ENCODE results near the gene CDC42BPA.

The CDC42BPA gene

DNA sequence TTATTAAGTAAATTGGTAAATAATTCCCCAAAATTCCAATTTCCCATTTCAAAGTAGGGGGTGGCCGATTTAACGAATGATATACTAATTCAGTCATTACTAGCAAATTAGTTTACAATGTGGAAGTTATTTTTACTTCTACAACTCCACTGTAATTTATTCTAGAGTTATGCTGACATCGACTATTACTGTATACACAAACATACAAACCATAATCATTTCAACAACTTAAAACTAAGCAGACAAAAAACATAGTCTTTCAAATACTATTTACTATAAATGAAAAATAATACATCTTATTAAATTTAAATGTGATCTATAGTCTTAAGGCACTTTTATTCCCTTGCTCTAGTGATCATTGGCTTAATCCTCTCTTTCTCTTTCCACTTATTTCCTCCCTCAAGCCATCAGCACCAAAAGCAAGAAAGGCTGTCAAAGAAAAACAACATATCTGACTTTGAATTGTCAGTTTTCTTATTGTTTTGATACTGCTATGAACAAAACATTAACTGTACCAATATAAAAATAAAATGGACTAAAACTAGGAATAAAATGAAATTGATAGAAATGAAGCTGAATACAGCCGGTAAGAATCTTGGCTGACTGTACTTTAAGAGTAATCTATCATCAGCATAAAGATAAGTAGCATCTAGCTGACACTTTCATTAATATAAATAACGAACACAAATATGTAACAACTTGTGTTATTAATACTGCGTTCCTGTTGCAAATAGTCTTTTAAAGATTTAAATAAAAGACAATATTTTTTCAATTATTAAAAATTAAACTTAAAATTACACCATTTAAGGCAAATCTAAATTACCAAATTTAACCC, 4.1 kb downstream of the CDC42BPA start:
- Mint-ChIP-seq H3K27me3 (ENCODE audit: low read depth) (no peaks in the 10 kb centered on the region), H3K4me3 (peak overlapping the region; percentile 89 to 97 (median 94)), H3K9me3 (no peaks in the 10 kb centered on the region), H3K36me3 (ENCODE audit: low read depth) (peaks cover 4% of the 10 kb centered on the region), H3K4me1 (peaks cover 36% of the 10 kb centered on the region), H3K27ac (no peak overlapping the region)
- TF ChIP-seq, protein P1, sequence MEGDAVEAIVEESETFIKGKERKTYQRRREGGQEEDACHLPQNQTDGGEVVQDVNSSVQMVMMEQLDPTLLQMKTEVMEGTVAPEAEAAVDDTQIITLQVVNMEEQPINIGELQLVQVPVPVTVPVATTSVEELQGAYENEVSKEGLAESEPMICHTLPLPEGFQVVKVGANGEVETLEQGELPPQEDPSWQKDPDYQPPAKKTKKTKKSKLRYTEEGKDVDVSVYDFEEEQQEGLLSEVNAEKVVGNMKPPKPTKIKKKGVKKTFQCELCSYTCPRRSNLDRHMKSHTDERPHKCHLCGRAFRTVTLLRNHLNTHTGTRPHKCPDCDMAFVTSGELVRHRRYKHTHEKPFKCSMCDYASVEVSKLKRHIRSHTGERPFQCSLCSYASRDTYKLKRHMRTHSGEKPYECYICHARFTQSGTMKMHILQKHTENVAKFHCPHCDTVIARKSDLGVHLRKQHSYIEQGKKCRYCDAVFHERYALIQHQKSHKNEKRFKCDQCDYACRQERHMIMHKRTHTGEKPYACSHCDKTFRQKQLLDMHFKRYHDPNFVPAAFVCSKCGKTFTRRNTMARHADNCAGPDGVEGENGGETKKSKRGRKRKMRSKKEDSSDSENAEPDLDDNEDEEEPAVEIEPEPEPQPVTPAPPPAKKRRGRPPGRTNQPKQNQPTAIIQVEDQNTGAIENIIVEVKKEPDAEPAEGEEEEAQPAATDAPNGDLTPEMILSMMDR (IDR thresholded peaks at IDR 0.05; ENCODE audit: unreplicated experiment in 3 of 3): no peak

DNA sequence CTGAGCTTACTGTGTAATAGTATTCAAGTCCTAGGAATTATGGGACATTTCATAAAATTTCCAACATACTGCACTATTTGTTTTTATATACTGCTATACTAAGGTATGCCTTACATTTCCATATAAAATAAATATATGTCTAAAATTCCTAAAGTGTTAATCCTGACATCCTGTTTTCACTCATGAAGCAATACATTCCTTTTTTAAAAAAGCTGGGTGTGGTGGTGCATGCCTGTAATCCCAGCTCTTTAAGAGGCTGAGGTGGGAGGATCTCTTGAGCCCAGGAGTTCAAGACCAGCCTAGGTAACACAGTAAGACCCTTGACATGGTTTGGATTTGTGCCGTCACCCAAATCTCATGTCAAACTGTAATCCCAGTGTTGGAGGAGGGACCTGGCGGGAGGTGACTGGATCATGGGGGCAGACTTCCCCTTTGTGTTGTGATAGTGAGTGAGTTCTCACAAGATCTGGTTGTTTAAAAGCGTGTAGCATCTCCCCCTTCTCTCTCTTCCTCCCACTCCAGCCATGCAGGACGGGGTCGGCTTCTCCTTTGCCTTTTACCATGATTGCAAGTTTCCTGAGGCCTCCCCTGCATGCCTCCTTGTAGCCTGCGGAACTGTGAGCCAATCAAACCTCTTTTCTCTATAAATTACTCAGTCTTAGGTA, 5.8 kb downstream of the CDC42BPA start:
- Mint-ChIP-seq H3K9me3 (no peaks in the 10 kb centered on the region), H3K4me3 (no peak overlapping the region), H3K36me3 (ENCODE audit: low read depth) (peaks cover 4% of the 10 kb centered on the region), H3K4me1 (peaks cover 40% of the 10 kb centered on the region), H3K27me3 (ENCODE audit: low read depth) (no peaks in the 10 kb centered on the region), H3K27ac (no peak overlapping the region)
- TF ChIP-seq, protein P1 (IDR thresholded peaks at IDR 0.05; ENCODE audit: unreplicated experiment in 3 of 3): no peak

GRCh38 chr1:227311389-227312001, 6.8 kb downstream of the CDC42BPA start:
- TF ChIP-seq, protein P1 (IDR thresholded peaks at IDR 0.05; ENCODE audit: unreplicated experiment in 3 of 3): no peak
- Mint-ChIP-seq H3K4me3 (no peak overlapping the region), H3K27me3 (ENCODE audit: low read depth) (no peaks in the 10 kb centered on the region), H3K36me3 (ENCODE audit: low read depth) (peaks cover 4% of the 10 kb centered on the region), H3K4me1 (peaks cover 40% of the 10 kb centered on the region), H3K9me3 (peaks cover under 1% of the 10 kb centered on the region), H3K27ac (no peak overlapping the region)

DNA sequence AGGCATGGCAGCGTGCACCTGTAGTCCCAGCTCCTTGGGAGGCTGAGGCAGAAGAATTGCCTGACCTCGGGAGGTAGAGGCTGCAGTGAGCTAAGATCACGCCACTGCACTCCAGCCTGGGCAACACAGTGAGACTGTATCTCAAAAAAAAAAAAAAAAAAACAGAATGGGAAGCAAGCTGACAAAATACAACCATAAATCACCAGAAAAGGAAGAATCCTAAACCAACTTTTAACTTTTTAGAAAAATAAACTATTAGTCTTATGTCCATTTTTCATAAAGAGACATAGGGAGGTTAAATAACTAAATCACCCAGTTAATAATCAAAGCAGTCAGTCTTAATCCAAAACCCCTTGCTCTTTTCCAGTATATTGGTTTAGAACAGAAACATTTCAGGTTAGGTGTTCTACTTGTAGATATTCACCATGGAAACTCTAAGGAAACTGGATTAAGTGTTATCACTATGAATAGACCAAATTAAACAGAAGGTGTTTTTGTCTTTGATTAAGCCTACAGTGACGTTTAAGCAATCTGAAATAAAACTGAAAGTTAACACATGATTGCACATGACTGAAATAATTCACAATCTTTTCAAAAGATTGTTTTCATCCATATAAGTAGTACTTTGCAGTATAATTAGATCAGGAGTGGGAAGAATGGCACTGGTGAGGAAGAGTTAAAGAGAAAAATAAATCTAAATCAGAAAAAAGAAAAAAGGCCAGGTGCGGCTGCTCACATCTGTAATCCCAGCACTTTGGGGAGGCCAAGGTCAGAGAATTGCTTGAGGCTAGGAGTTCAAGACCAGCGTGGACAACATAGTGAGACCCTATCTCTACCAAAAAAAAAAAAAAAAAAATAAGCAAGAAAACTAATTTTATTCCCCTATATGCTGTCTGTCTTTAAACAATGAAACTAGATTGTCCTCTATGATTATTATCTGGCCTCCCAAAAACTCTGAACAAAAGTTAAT, 9.6 kb downstream of the CDC42BPA start:
- TF ChIP-seq, protein P1 (IDR thresholded peaks at IDR 0.05; ENCODE audit: unreplicated experiment in 3 of 3): no peak
- Mint-ChIP-seq H3K4me1 (peaks cover 24% of the 10 kb centered on the region), H3K9me3 (peaks cover 2% of the 10 kb centered on the region), H3K27ac (no peak overlapping the region), H3K27me3 (ENCODE audit: low read depth) (no peaks in the 10 kb centered on the region), H3K36me3 (ENCODE audit: low read depth) (peaks cover 11% of the 10 kb centered on the region), H3K4me3 (no peak overlapping the region)

- H3K9me3 Mint-ChIP-seq: peaks cover 2% of the 10 kb centered on the region
- H3K4me3 Mint-ChIP-seq: no peak overlapping the region
- H3K27me3 Mint-ChIP-seq (ENCODE audit: low read depth): no peaks in the 10 kb centered on the region
- no peak overlapping the region for H3K27ac Mint-ChIP-seq
- TF ChIP-seq, protein P1 (IDR thresholded peaks at IDR 0.05; ENCODE audit: unreplicated experiment in 3 of 3): no peak
- H3K36me3 Mint-ChIP-seq (ENCODE audit: low read depth): peaks cover 11% of the 10 kb centered on the region
- H3K4me1 Mint-ChIP-seq: peaks cover 21% of the 10 kb centered on the region
Observed at GRCh38 chr1:227306689-227307088, 11.6 kb downstream of the CDC42BPA start.
